ENCODE data around the gene EXOC4. TPM values are rescaled to one million over a fixed set of nuclear protein-coding genes. Genes with fewer than 3 reads are reported as not detected.
A peak's percentile ranks its signal among the peaks of the same experiment; 100 is the strongest.

EXOC4 gene
- total RNA-seq, 1 donor from 2014 or later: 67.7 TPM

- peaks cover 3% of the 10 kb centered on the region for H3K9me3 Mint-ChIP-seq (ENCODE audit: low read depth)
Measured at GRCh38 chr7:133683182-133683454, 430.2 kb downstream of the EXOC4 start.

GRCh38 chr7:133688483-133689239 is 435.8 kb downstream of the EXOC4 start:
- Mint-ChIP-seq H3K4me1 (ENCODE audit: low read depth) (peaks cover 36% of the 10 kb centered on the region), H3K4me3 (ENCODE audit: unreplicated experiment) (no peak overlapping the region), H3K9me3 (ENCODE audit: low read depth) (peaks cover 3% of the 10 kb centered on the region), H3K27me3 (ENCODE audit: low read depth) (no peaks in the 10 kb centered on the region), H3K27ac (ENCODE audit: unreplicated experiment) (peak overlapping the region; percentile 78), H3K36me3 (ENCODE audit: low read depth) (no peaks in the 10 kb centered on the region)
- DNase-seq (ENCODE audit: low spot score): no peak
- TF ChIP-seq CTCF (IDR thresholded peaks at IDR 0.05): no peak

More at GRCh38 chr7:133683182-133683454, 430.2 kb downstream of the EXOC4 start:
- Mint-ChIP-seq H3K27ac (ENCODE audit: unreplicated experiment) (no peak overlapping the region), H3K36me3 (ENCODE audit: low read depth) (no peaks in the 10 kb centered on the region), H3K4me1 (ENCODE audit: low read depth) (peaks cover 6% of the 10 kb centered on the region), H3K4me3 (ENCODE audit: unreplicated experiment) (no peak overlapping the region), H3K27me3 (ENCODE audit: low read depth) (no peaks in the 10 kb centered on the region)
- DNase-seq (ENCODE audit: low spot score): no peak
- TF ChIP-seq CTCF (IDR thresholded peaks at IDR 0.05): no peak

GRCh38 chr7:133690740-133691139 is 437.9 kb downstream of the EXOC4 start:
- DNase-seq (ENCODE audit: low spot score): no peak
- Mint-ChIP-seq H3K27me3 (ENCODE audit: low read depth) (no peaks in the 10 kb centered on the region), H3K4me1 (ENCODE audit: low read depth) (peaks cover 33% of the 10 kb centered on the region), H3K4me3 (ENCODE audit: unreplicated experiment) (no peak overlapping the region), H3K27ac (ENCODE audit: unreplicated experiment) (no peak overlapping the region), H3K36me3 (ENCODE audit: low read depth) (peaks cover 2% of the 10 kb centered on the region), H3K9me3 (ENCODE audit: low read depth) (peaks cover 3% of the 10 kb centered on the region)
- no peak for TF ChIP-seq CTCF (IDR thresholded peaks at IDR 0.05)

GRCh38 chr7:133691727-133692610 is 439.1 kb downstream of the EXOC4 start:
- Mint-ChIP-seq H3K4me1 (ENCODE audit: low read depth) (peaks cover 37% of the 10 kb centered on the region), H3K27me3 (ENCODE audit: low read depth) (no peaks in the 10 kb centered on the region), H3K9me3 (ENCODE audit: low read depth) (no peaks in the 10 kb centered on the region), H3K36me3 (ENCODE audit: low read depth) (peaks cover 2% of the 10 kb centered on the region), H3K4me3 (ENCODE audit: unreplicated experiment) (no peak overlapping the region), H3K27ac (ENCODE audit: unreplicated experiment) (no peak overlapping the region)
- TF ChIP-seq CTCF (IDR thresholded peaks at IDR 0.05): no peak
- no peak for DNase-seq (ENCODE audit: low spot score)

- H3K4me3 Mint-ChIP-seq (ENCODE audit: unreplicated experiment): no peak overlapping the region
- no peak for TF ChIP-seq CTCF (IDR thresholded peaks at IDR 0.05)
- no peaks in the 10 kb centered on the region for H3K9me3 Mint-ChIP-seq (ENCODE audit: low read depth)
- peaks cover 2% of the 10 kb centered on the region for H3K36me3 Mint-ChIP-seq (ENCODE audit: low read depth)
- H3K27me3 Mint-ChIP-seq (ENCODE audit: low read depth): no peaks in the 10 kb centered on the region
- peaks cover 42% of the 10 kb centered on the region for H3K4me1 Mint-ChIP-seq (ENCODE audit: low read depth)
- DNase-seq (ENCODE audit: low spot score): no peak
- no peak overlapping the region for H3K27ac Mint-ChIP-seq (ENCODE audit: unreplicated experiment)
Measured at GRCh38 chr7:133693281-133693680, 440.4 kb downstream of the EXOC4 start.

Data from chondrocyte (in vitro differentiated cells).